DND-41 (cell line): ENCODE results near the gene SUPV3L1.
A peak's percentile ranks its signal among the peaks of the same experiment; 100 is the strongest.

Source experiments
- ATAC-seq: fragments of 200-7000 bp; cut with Tn5 transposase; 3 replicates; pipeline ENCODE4 v1.9.1; 2021; ENCODE audit warnings: low read depth; ENCODE audit not compliant: insufficient read depth
- DNase-seq: peaks from one replicate; pipeline ENCODE4 v3.0.0-alpha.2; 2020
- H2AFZ ChIP-seq: 2 replicates; pipeline ENCODE4 v1.6.0; 2012; ENCODE audit warnings: low read depth, low read length
- H3K27ac ChIP-seq: 2 replicates; pipeline ENCODE4 v1.5.1; 2012; ENCODE audit warnings: low read length, inconsistent platforms
- H3K27me3 ChIP-seq: fragments of 200-600 bp; sonication (generic); 2 replicates; pipeline ENCODE4 v1.6.0; 2012; ENCODE audit warnings: low read length, mild to moderate bottlenecking, inconsistent platforms; ENCODE audit not compliant: insufficient read depth, poor library complexity
- H3K36me3 ChIP-seq: 2 replicates; pipeline ENCODE4 v1.5.1; 2012; ENCODE audit warnings: low read length, inconsistent platforms; ENCODE audit not compliant: insufficient read depth
- H3K4me1 ChIP-seq: 2 replicates; pipeline ENCODE4 v1.5.1; 2012; ENCODE audit warnings: mild to moderate bottlenecking, low read length; ENCODE audit not compliant: insufficient read depth
- H3K4me2 ChIP-seq: 2 replicates; pipeline ENCODE4 v1.6.0; 2012; ENCODE audit warnings: mild to moderate bottlenecking, moderate library complexity, low read length, inconsistent platforms; ENCODE audit not compliant: insufficient read depth
- H3K4me3 ChIP-seq, 2 experiments: fragments of 200-600 bp in 1 of 2; shearing (Covaris generic) in 1 of 2; 2 replicates each; pipeline ENCODE4 v1.5.1; 2012 to 2016; ENCODE audit warnings: inconsistent platforms in 2 of 2, low read length in 2 of 2, mild to moderate bottlenecking in 2 of 2, low read depth in 1 of 2, moderate library complexity in 1 of 2
- H3K79me2 ChIP-seq: 2 replicates; pipeline ENCODE4 v1.6.0; 2012; ENCODE audit warnings: low read length, inconsistent platforms; ENCODE audit not compliant: insufficient read depth
- H3K9ac ChIP-seq: 2 replicates; pipeline ENCODE4 v1.6.0; 2012; ENCODE audit warnings: low read depth, mild to moderate bottlenecking, inconsistent platforms, low read length, moderate library complexity
- H3K9me3 ChIP-seq: 2 replicates; pipeline ENCODE4 v1.5.1; 2012; ENCODE audit warnings: low read length, moderate library complexity, mild to moderate bottlenecking, inconsistent platforms; ENCODE audit not compliant: insufficient read depth, severe bottlenecking
- H4K20me1 ChIP-seq: 2 replicates; pipeline ENCODE4 v1.6.0; 2012; ENCODE audit warnings: low read length; ENCODE audit not compliant: insufficient read depth
- CTCF ChIP-seq: IDR thresholded peaks from 2 replicates; pipeline ENCODE4 v1.5.1; 2012; ENCODE audit warnings: borderline replicate concordance, low read length, moderate library complexity, mild to moderate bottlenecking; ENCODE audit not compliant: poor library complexity, severe bottlenecking; ENCODE audit errors: extremely low read depth
- EZH2 ChIP-seq: IDR thresholded peaks from 3 replicates; pipeline ENCODE4 v1.6.1; 2012; ENCODE audit warnings: borderline replicate concordance, low read depth, mild to moderate bottlenecking, moderate library complexity, low read length, inconsistent platforms; ENCODE audit not compliant: severe bottlenecking

Gene SUPV3L1

DNA sequence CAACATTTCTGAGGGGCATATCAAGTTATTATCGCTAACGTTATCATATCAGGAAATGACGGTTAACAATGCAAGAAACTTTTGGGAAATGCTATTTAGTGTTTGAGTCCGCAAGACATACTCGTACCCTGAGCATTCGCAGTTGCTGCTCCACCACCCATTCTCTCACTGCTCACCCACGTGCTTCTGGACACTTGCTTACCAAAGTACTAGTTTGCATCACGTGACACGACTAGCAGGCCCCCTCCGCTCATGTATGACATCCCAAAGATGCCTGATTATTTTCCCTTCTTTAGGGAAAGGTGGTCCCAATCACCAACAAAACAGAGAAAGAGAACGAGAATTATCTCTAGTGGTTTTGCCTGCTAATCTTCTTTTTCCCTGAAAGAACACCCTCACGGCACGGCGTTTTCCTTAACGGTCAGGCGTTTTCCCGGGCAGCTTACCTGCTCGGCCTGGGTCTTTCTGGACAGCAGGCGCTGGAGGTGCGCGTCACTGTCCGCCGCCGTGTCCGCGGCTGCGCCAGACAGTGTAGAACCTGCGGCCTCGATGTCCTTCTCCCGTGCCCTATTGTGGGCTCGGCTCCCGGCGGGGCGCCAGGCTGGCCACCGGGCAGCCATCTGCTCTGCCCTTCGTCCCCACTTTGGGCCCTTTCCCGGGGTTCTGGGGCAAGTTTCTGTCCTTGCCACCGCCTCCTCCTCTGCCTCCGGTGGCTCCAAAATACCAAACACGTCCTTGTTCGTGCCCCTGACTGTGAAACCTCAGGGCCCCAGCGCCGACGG, at the start of gene SUPV3L1:
SUPV3L1 (plus strand) TSS at position 492 of the 782 bp plus-strand sequence; CDS start at position 550, 58 bp downstream.
- no peaks in the 10 kb centered on the region for H3K27me3 ChIP-seq
- peaks cover 56% of the 10 kb centered on the region for H3K79me2 ChIP-seq
- H4K20me1 ChIP-seq: peaks cover 15% of the 10 kb centered on the region; the same call in 1 of the 2 replicates
- ATAC-seq: peak; percentile 90
- no peaks in the 10 kb centered on the region for H3K9me3 ChIP-seq
- peak within 1 kb of the TSS; percentile 93 for H2AFZ ChIP-seq
- H3K4me3 ChIP-seq: peak within 1 kb of the TSS; percentile 95 to 97
- H3K36me3 ChIP-seq: peaks cover 17% of the 10 kb centered on the region
- peak within 1 kb of the TSS; percentile 99 for H3K27ac ChIP-seq
- H3K4me2 ChIP-seq: peak within 1 kb of the TSS; percentile 93
- TF ChIP-seq CTCF (no peak), EZH2 (no peak)
- peaks cover 39% of the 10 kb centered on the region for H3K4me1 ChIP-seq
- DNase-seq: peak; percentile 92
- H3K9ac ChIP-seq: peak within 1 kb of the TSS; percentile 96

- Histone ChIP-seq H3K79me2 (peaks cover 98% of the 10 kb centered on the region), H3K9ac (no peak overlapping the region), H3K4me2 (0 out of 2 replicates have a peak overlapping the region, but pooled peaks have one; percentile 14)
These were observed 49.8 kb upstream of the SUPV3L1 start for GRCh38 chr10:69130251-69130650.

DNA sequence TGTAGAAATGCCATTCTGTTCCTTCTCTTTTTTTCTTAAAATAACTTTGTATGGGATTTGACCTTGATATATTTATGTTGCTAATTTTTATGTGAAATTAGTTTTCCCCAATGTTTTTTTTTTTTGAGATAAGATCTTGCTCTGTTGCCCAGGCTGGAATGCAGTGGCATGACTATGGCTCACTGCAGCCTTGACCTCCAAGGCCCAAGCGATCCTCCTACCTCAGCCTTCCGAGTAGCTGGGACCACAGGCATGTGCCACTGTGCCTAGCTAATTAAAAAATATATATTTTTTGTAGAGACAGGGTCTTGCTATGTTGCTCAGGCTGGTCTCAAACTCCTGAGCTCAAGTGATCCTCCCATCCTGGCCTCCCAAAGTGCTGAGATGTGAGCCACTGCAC, 40.1 kb upstream of the SUPV3L1 start:
- Histone ChIP-seq H3K4me3 (no peak overlapping the region), H3K4me2 (no peak overlapping the region), H3K4me1 (no peaks in the 10 kb centered on the region), H2AFZ (no peak overlapping the region), H3K9ac (no peak overlapping the region), H3K9me3 (no peaks in the 10 kb centered on the region), H3K36me3 (peaks cover 25% of the 10 kb centered on the region), H3K27ac (no peak overlapping the region), H3K79me2 (peaks cover 80% of the 10 kb centered on the region), H4K20me1 (peaks cover 12% of the 10 kb centered on the region; the same call in 1 of the 2 replicates), H3K27me3 (no peaks in the 10 kb centered on the region)
- ATAC-seq: no peak
- DNase-seq: no peak
- no peak for TF ChIP-seq EZH2
- TF ChIP-seq CTCF: no peak

More at GRCh38 chr10:69130251-69130650, 49.8 kb upstream of the SUPV3L1 start:
- ATAC-seq (no peak), DNase-seq (no peak)
- Histone ChIP-seq H4K20me1 (peaks cover 14% of the 10 kb centered on the region; the same call in 1 of the 2 replicates), H3K27me3 (no peaks in the 10 kb centered on the region), H3K4me1 (peaks cover 11% of the 10 kb centered on the region), H2AFZ (no peak overlapping the region), H3K4me3 (no peak overlapping the region), H3K27ac (no peak overlapping the region), H3K36me3 (peaks cover 21% of the 10 kb centered on the region), H3K9me3 (no peaks in the 10 kb centered on the region)
- TF ChIP-seq EZH2 (no peak), CTCF (no peak)
